ENCODE measurements around the gene ZZZ3.

- TF ChIP-seq CTCF (conservative IDR thresholded peaks at IDR 0.05; ENCODE audit: low read length) (no peak), EZH2phosphoT487 (IDR thresholded peaks at IDR 0.05; ENCODE audit: borderline replicate concordance, low read depth, low read length) (no peak)
Observed at GRCh38 chr1:77686796-77687518, 4.5 kb upstream of the ZZZ3 start.

All from OCI-LY7 (cell line).